GM19463 (cell line): ENCODE results near the gene PPM1F.

Experiments used
- ATAC-seq: cut with Tn5 transposase; IDR thresholded peaks from one replicate; pipeline ENCODE4 v1.9.1; 2021; ENCODE audit warnings: mild to moderate bottlenecking, moderate library complexity; ENCODE audit not compliant: unreplicated experiment

PPM1F gene

DNA sequence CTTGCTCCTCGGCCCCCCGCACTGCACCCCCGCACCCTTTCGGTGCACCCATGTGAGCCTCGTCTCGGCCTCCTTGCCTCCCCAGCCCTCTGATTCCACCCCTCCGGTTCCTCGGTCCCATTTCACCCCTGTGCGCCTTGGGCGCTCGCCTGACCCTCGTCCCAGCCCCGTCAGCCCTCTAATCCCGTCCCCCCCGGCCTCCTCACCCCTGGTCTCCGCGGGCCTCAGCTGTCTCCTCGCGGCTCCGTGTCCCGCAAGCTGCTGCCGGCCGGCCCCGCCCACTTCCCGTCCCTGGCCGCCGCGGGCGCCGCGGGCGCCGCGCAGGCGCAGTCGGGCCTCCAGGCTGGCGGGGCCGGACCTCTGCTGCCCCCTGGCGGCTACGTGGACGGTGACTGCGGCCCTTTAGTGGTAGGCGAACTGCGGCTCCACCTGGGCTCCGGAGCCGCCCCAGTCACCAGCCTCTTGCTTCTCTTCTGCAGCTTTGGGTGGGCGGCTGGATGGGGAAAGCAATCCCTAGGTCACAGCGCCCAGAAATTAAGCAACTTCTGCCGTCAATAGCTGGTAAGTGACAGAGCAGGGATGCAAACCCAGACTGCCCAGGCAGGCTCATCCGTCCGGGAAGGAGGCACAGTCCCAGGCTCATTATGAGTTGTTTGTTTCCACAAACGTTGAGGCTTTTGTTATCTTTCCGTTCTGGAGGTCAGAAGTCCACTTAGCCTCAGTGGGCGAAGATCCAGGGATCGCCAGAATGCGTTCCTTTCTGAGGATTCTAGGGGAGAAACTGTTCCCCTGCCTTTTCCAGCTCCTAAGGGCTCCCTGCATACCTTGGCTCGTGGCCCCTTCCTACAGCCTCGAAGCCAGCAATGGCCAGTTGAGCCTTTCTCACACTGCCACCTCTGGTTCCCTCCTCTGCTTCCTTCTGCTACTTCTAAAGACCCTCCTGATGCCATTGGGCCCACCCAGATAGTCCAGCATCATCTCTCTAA lies at the start of gene PPM1F:
Gene PPM1F (minus strand): TSS at position 263 of the 986 bp plus-strand sequence. CDS start 6,800 bp downstream, outside the sequence.
- peak; percentile 68 for ATAC-seq

DNA sequence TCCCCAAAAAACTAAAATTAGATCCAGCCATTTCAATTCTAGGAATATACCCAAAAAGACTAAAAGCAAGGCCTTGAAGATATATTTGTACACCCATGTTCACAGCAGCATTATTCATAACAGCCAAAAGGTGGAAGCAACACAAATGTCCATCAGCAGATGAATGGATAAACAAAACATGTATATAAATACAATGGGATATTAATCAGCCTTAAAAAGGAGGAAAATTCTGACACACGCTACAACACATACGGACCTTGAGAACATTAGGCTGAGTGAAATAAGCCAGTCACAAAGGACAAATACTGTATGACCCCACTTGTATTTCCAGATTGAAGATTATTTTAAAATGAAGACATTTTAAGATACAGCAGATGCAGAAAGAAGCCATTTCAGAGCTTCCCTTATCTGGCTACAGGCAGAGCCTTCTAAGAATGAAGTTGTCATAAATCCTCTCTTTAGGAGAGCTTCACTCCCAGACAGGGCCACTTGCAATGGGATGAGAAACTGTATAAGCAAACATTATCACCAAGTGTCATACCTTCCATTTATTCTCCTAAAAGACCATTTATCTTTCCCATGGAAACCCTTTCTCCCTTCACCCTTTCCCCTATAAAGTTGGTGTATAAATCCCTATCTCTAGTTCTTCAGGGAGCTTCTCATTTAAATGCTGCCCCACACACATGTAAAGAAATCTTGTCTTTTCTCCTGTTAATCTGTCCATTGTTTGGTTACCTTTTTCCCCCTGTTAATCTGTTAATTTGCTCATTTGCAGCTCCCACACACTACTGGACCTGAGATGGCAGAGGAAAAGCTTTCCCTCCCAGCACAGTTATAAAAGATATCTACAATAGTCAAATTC lies 49.2 kb upstream of the PPM1F start:
- ATAC-seq, result no peak

GRCh38 chr22:21998595-21999247 lies 46.1 kb upstream of the PPM1F start:
- ATAC-seq, result no peak

DNA sequence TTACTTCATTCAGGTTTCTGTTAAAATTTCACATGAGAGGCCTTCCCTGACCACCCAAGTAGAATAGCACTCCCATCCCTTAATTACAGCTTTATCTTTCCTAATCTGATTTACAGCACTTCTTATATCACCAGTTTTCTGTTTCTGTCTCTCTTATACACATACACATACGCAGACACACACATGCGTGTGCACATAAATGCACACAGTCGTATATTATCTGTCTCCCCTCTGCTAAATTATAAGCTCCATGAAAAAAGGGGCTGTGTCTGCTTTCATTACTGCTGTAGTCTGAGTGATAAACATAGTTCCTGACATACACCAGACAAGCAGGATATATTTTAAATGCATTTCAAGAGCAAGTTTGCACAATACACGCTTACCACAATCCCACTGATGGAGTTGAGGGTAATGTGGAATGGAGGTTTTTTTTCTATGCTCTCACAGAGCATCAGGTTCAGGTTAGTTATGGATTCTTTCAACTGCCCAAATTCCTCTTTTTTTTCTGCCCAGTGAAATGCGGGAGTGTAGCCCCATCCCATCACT lies 43.6 kb upstream of the PPM1F start:
- ATAC-seq, result no peak

DNA sequence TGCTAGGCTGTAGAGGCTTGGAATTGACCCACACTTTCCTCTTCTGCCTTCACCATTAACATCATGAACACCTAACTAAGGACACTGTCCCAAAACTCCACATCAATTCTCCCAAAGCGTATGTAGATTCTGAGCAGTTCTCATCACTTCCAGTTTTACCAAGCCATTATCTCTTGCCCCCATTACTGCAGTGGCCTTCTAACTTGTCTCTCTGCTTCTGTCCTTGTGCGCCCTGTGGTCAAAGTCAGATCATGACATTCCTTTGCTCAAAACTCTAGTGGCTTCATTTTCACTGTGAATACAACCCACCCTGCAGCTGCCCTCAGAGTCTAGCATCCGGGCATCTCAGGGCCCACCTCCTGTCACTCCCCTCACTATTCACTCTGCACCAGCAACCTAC lies 43.0 kb upstream of the PPM1F start:
- ATAC-seq, result no peak

DNA sequence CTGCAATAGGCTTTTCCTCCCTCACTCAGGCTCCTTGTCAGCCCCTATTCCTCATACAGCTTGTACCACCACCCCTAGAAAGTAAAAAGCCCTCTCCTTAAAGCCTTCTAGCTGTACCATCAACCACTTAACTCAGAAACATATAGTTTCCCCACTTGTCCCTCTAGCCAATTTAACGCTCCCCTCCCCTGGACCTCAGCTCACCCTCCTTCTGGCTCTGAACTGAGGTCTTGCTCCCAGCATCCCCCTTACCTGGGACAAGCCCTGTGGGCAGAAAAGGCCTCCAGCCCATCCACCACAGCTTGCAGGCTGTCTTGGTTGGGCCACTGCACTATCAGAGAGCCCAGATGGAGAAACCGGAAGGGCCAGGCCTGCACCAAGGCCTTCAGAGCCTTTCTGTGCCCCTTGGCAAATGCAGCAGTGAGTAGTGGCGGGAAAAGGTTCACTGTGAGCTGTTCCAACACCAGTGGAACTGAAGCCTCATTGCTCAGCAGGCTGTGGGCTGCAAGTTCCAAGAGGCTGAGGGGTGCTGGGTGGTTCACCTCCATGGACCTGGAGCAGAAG lies 42.3 kb upstream of the PPM1F start:
- ATAC-seq, result no peak

DNA sequence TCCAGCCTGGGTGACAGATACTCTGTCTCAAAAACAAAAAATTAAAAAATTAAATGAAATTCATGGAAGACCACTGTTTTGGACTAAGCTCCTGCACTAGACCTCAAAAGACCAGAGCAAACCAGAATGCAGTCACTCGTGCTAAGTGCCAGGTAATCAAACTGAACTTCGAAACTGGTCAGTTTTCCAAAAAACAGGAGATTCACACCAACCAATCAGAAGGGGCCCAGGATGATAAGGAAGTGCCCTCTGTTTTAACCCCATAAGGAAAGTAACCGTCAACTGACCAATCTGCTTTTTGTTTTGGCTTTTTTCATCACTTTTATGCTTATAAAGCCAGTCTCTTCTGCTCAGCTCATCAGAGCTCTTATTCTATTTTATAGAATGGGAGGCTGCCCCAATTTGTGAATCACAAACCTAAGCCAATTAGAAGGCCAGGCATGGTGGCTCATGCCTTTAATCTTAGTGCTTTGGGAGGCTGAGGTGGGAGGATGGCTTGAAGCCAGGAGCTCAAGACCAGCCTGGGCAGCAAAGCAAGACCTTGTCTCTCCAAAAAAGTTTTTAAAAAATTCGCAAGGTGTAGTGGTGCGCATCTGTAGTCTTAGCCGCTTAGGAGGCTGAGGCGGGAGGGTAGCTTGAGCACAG lies 40.1 kb upstream of the PPM1F start:
- no peak for ATAC-seq

DNA sequence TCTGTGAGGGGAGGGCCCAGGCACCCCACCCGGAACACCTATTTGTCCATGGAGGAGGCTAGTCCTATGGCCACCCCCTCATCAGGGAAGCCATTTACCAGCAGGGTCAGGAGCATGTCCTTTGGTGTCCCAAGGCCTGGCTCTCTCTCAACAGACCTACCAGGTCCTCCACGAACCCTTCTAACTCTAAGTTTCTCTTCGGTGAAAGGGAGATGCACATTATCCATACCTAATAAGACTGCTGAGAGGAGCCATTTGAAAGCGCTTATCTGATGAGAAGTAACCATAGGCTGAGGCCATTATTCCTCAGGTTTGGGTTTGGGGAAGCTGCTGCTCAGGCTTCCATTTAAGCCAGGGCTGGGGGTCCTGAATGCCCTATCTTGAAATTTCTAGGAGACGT lies 39.1 kb upstream of the PPM1F start:
- ATAC-seq, result no peak

DNA sequence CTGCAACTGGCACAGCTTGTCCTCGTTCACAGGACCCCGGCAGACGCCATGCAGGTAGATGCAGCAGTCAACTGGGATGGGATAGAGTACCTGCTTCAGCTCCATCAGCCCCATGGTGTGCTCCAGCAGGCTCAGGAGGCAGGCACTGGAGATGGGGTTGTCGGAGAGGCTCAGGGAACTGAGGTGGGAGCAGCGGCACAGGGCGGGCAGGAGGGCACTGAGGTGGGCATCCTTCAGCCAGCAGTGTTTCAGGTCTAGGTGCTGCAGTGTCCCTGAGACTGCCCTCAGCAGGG lies 38.6 kb upstream of the PPM1F start:
- ATAC-seq, result no peak

- no peak for ATAC-seq
These were observed 38.0 kb upstream of the PPM1F start for GRCh38 chr22:21990445-21991303.

DNA sequence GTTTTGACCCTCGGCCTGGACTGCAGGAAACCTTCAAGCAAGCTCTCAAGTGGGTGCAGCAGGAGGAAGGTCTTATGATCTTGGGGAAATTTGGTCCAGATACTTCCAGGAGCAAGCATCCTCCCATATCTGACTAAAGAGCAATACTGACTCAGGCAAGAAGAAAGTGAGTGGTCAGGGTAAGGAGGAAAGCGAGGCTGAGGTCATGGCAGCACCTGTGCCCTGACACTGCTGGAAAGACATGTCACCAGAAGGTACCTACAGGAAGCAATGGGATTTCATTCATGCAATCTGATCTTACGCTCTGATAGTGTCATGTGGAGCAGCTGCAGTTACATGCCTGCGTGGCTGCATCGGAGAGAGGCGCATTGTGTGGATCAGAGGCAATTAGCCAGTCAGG lies 36.4 kb upstream of the PPM1F start:
- ATAC-seq, result no peak

- ATAC-seq, result no peak
These were observed 32.6 kb upstream of the PPM1F start for GRCh38 chr22:21985214-21985613.

DNA sequence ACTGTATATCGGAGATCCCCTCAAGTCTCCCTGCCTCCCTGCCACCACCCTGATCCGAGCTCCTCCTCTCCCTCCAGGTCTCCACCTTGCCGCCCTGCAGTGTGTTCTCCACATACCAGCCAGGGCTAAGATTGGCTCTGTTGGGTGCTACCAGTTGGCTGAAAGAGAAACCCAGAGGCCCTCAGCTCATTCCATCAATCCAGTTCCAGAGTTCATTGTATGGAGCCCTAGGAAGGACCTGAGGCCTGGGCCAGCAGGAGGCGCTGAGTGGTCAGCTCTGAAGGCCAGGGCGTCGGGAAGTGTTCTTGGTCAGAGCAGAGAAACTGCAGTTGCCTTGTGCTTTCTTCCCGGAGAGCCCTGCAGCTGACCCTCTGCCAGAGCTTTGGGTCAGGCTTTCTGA lies 32.1 kb upstream of the PPM1F start:
- ATAC-seq, result no peak

GRCh38 chr22:21982338-21982965 lies 29.8 kb upstream of the PPM1F start, which contains the start of gene TOP3B:
TSS of gene TOP3B (minus strand) at chr22:21982787. CDS start at chr22:21975709, 7,078 bp downstream.
- ATAC-seq, result peak; percentile 57

- no peak for ATAC-seq
These were observed 29.2 kb upstream of the PPM1F start for GRCh38 chr22:21981874-21982273.

DNA sequence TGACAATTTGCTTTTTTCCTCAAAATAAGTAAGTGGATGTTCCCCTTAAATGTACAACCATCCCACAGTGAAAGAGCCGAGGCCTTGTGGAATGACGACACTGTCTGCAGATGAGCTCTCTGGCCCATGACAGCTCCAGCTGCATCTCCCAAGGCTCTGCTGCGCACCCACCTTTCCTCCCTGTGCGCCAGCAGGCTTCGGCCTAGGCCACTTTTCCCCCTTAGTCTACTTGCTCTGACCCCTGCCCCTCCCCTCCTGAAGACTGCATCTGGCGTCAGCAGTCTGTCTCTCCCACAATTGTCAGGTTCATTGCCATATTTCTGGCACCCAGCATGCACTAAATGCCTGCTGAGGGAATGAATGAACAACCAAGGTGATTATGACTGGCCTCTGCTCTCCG lies 27.9 kb upstream of the PPM1F start:
- ATAC-seq, result no peak

DNA sequence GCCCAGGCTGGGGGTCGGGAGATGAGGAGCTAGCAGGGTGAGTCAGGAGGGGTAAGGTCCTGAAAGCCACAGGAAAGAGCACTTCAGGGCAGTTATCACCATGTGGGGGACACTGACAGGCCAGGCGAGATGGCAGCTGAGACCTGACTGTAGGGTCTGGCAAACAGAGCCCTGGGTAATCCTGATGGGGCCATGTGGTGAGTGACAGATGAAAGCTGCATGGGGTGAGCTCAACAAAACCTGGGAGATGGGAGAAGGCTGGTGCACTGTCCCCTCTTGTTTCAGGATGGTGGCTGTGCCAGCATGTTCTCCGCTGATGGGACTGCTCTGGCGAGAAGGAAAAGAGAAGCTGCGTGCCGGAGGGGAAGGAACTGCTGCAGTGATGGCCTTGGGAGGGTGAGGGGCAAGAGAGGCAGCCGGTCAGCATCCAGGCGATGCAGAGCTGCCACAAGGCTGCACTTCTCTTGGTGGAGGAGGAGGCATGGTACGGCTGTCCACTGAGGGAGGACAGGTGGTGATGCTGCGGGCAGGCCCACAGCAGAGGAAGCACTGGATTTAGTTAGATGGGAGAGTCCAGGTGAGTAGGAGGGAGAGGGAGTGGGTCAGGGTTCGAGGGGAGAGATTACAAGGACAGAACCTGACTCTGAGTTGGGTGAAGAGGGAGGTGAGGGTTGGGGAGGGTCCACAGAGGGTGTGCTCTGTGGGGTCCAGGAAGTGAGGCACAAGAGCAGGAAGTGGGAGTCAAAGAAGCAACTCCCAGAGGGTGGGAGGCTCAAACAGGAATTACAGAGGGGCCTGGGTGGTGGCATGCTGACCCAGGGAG lies 26.1 kb upstream of the PPM1F start:
- ATAC-seq, result no peak

DNA sequence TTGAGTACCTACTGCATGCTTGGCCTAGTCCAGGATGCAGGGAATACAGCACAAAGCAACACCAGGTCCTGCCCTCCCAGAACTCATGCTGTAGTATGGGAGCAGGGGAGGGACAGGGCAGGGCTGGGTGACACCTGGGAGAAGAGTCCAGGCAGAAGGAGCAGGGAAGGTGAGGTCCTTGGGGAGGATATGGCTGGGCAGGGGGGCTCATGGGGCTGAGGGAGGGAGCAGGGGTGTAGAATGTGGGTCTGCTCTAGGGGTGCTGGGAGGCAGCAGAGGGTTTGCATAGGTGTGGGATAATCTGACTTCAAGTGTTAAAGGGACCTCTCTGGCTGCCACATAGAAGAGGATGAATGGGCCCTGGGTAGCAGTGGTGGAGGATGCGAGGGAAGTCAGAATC lies 25.2 kb upstream of the PPM1F start:
- ATAC-seq, result no peak
